CD14-positive monocyte (primary cell): ENCODE data around the gene CSF2RB. TPM values are rescaled to one million over a fixed set of nuclear protein-coding genes. Genes with fewer than 3 reads are reported as not detected.

ENCODE experiments used
- DNase-seq, 3 donors: peaks; one replicate each; pipeline ENCODE4 v3.0.0-alpha.2; 2011 to 2022
- H2AFZ ChIP-seq: 2 replicates; pipeline ENCODE4 v1.6.0; 2012; ENCODE audit warnings: mild to moderate bottlenecking, low read depth, low read length, inconsistent platforms; ENCODE audit not compliant: insufficient read depth, poor library complexity, severe bottlenecking
- H3K27ac ChIP-seq, 2 donors: 1 replicate in 1 of 2; 2 replicates in 1 of 2; pipeline ENCODE4 v1.5.1; 2012 to 2013; ENCODE audit warnings: low read length in 2 of 2, control low read depth in 1 of 2, inconsistent platforms in 1 of 2, low read depth in 1 of 2, mild to moderate bottlenecking in 1 of 2
- H3K27me3 ChIP-seq, 2 donors: one replicate each; pipeline versions ENCODE4 v1.6.0 to v1.6.1; 2011 to 2013; ENCODE audit warnings: low read length in 2 of 2; ENCODE audit not compliant: control insufficient read depth in 2 of 2, insufficient read depth in 2 of 2
- H3K36me3 ChIP-seq, 2 donors: replicated peaks in 1 of 2; 1 replicate in 1 of 2; 2 replicates in 1 of 2; pipeline versions ENCODE4 v1.5.1 to v1.6.1; 2012 to 2013; ENCODE audit warnings: low read length in 2 of 2, control low read depth in 1 of 2, inconsistent platforms in 1 of 2, mild to moderate bottlenecking in 1 of 2; ENCODE audit not compliant: insufficient read depth in 2 of 2, control insufficient read depth in 1 of 2
- H3K4me1 ChIP-seq, 2 donors: 1 replicate in 1 of 2; 2 replicates in 1 of 2; pipeline versions ENCODE4 v1.5.1 to v1.6.1; 2012 to 2013; ENCODE audit warnings: low read length in 2 of 2, control low read depth in 1 of 2, inconsistent platforms in 1 of 2, mild to moderate bottlenecking in 1 of 2, moderate library complexity in 1 of 2; ENCODE audit not compliant: insufficient read depth in 2 of 2, control insufficient read depth in 1 of 2
- H3K4me2 ChIP-seq: replicated peaks from 2 replicates; pipeline ENCODE3; 2012; ENCODE audit warnings: low read length, moderate library complexity, mild to moderate bottlenecking; ENCODE audit not compliant: poor library complexity, severe bottlenecking; ENCODE audit errors: extremely low read depth
- H3K4me3 ChIP-seq, 3 experiments: fragments of 200-600 bp in 1 of 3; sonication (generic) in 1 of 3; replicated peaks in 1 of 3; 1 replicate in 2 of 3; 2 replicates in 1 of 3; pipeline ENCODE4 v1.5.1; 2011 to 2013; ENCODE audit warnings: low read length in 3 of 3, mild to moderate bottlenecking in 3 of 3, control low read depth in 2 of 3, low read depth in 2 of 3, inconsistent platforms in 1 of 3, moderate library complexity in 1 of 3
- H3K79me2 ChIP-seq: 2 replicates; pipeline ENCODE4 v1.6.0; 2012; ENCODE audit warnings: mild to moderate bottlenecking, control low read depth, inconsistent platforms, low read length, moderate library complexity; ENCODE audit not compliant: insufficient read depth
- H3K9ac ChIP-seq: 2 replicates; pipeline ENCODE4 v1.6.0; 2017; ENCODE audit warnings: low read length, mild to moderate bottlenecking; ENCODE audit not compliant: insufficient read depth, poor library complexity, severe bottlenecking
- H3K9me3 ChIP-seq, 2 donors: replicated peaks in 1 of 2; 1 replicate in 1 of 2; 2 replicates in 1 of 2; pipeline versions ENCODE4 v1.5.1 to v1.6.1; 2012 to 2013; ENCODE audit warnings: low read length in 2 of 2, control low read depth in 1 of 2; ENCODE audit not compliant: control insufficient read depth in 1 of 2, insufficient read depth in 1 of 2
- H4K20me1 ChIP-seq: 2 replicates; pipeline ENCODE4 v1.6.0; 2012; ENCODE audit warnings: mild to moderate bottlenecking, low read length, control low read depth, moderate library complexity; ENCODE audit not compliant: insufficient read depth
- H3K27ac Mint-ChIP-seq, 7 donors: one replicate each; pipeline ENCODE4 v1.8.0; 2020; ENCODE audit warnings: mild to moderate bottlenecking in 7 of 7, mixed read lengths in 7 of 7, moderate library complexity in 6 of 7, inconsistent platforms in 2 of 7
- H3K27me3 Mint-ChIP-seq, 3 donors: one replicate each; pipeline ENCODE4 v1.8.0; 2021 to 2022; ENCODE audit warnings: low read depth in 3 of 3, mild to moderate bottlenecking in 3 of 3, mixed read lengths in 3 of 3, moderate library complexity in 3 of 3, inconsistent platforms in 1 of 3
- H3K36me3 Mint-ChIP-seq, 2 donors: one replicate each; pipeline ENCODE4 v1.8.0; 2020; ENCODE audit warnings: mixed read lengths in 2 of 2, inconsistent platforms in 1 of 2, mild to moderate bottlenecking in 1 of 2
- H3K4me1 Mint-ChIP-seq: one replicate; pipeline ENCODE4 v1.8.0; 2020; ENCODE audit warnings: mild to moderate bottlenecking, mixed read lengths
- H3K4me3 Mint-ChIP-seq, 2 donors: one replicate each; pipeline ENCODE4 v1.8.0; 2020; ENCODE audit warnings: mild to moderate bottlenecking in 2 of 2, mixed read lengths in 2 of 2, moderate library complexity in 1 of 2
- H3K9me3 Mint-ChIP-seq, 7 donors: one replicate each; pipeline ENCODE4 v1.8.0; 2020 to 2022; ENCODE audit warnings: mixed read lengths in 7 of 7, mild to moderate bottlenecking in 6 of 7, moderate library complexity in 6 of 7, inconsistent platforms in 2 of 7
- WGBS: methylation state at CpG from one replicate; pipeline ENCODE4 v1.1.5; 2013; ENCODE audit warnings: missing lambda C conversion rate; ENCODE audit not compliant: insufficient coverage; 5-methylcytosine and 5-hydroxymethylcytosine counted together
- intact Hi-C, 2 donors: fragments of 100-400 bp; cut with micrococcal nuclease; formaldehyde crosslinking; loops; one replicate each; pipeline versions ENCODE4 v1.15.0 to v1.15.1; 2023
- polyA plus RNA-seq, 3 donors: library from polyadenylated mRNA; depleted of rRNA in 1 of 3; unstranded in 2 of 3; stranded (reverse) in 1 of 3; fragments of 300-500 nt in 2 of 3; fragments of >200 nt in 1 of 3; fragmentation: Illumina TruSeq in 2 of 3; gene quantifications; 1 replicate in 2 of 3; 2 replicates in 1 of 3; pipeline ENCODE4 v1.2.3, GENCODE V29; 2012 to 2021
- TF ChIP-seq, protein P1 (sequence below): fragments of 200-600 bp; IDR thresholded peaks from one replicate; pipeline ENCODE4 v1.8.0; 2022; ENCODE audit warnings: antibody characterized with exemption, mild to moderate bottlenecking

Gene CSF2RB
- polyA plus RNA-seq, 3 donors = 29.9 to 91.1 (median 52.7) TPM

GRCh38 chr22:36938886-36939285 lies 25.5 kb downstream of the CSF2RB start:
- no peak overlapping the region for H3K27ac Mint-ChIP-seq
- H3K36me3 Mint-ChIP-seq = peaks cover 41 to 49% of the 10 kb centered on the region in 2 donors
- peaks cover 40 to 49% of the 10 kb centered on the region in 2 donors for H3K36me3 ChIP-seq
- no peak overlapping the region for H3K9ac ChIP-seq
- H3K27ac ChIP-seq = no peak overlapping the region
- H3K4me2 ChIP-seq = no peak overlapping the region
- peaks cover 29% of the 10 kb centered on the region for H4K20me1 ChIP-seq
- no peaks in the 10 kb centered on the region for H3K27me3 ChIP-seq
- H3K4me3 ChIP-seq = no peak overlapping the region
- intact Hi-C loops = no loop called here
- H3K9me3 Mint-ChIP-seq = peaks cover 0 to 1% (median 0%) of the 10 kb centered on the region in 7 donors
- WGBS = 98% methylated on average over 13 of the region's 13 CpGs
- no peak for DNase-seq
- no peaks in the 10 kb centered on the region for H3K9me3 ChIP-seq
- no peak overlapping the region for H2AFZ ChIP-seq
- peaks cover 19 to 21% of the 10 kb centered on the region in 2 donors for H3K4me1 ChIP-seq
- H3K27me3 Mint-ChIP-seq = peaks cover 3 to 4% (median 3%) of the 10 kb centered on the region in 3 donors
- no peak overlapping the region for H3K4me3 Mint-ChIP-seq
- peaks cover 17% of the 10 kb centered on the region for H3K4me1 Mint-ChIP-seq
- no peaks in the 10 kb centered on the region for H3K79me2 ChIP-seq
- TF ChIP-seq, protein P1, sequence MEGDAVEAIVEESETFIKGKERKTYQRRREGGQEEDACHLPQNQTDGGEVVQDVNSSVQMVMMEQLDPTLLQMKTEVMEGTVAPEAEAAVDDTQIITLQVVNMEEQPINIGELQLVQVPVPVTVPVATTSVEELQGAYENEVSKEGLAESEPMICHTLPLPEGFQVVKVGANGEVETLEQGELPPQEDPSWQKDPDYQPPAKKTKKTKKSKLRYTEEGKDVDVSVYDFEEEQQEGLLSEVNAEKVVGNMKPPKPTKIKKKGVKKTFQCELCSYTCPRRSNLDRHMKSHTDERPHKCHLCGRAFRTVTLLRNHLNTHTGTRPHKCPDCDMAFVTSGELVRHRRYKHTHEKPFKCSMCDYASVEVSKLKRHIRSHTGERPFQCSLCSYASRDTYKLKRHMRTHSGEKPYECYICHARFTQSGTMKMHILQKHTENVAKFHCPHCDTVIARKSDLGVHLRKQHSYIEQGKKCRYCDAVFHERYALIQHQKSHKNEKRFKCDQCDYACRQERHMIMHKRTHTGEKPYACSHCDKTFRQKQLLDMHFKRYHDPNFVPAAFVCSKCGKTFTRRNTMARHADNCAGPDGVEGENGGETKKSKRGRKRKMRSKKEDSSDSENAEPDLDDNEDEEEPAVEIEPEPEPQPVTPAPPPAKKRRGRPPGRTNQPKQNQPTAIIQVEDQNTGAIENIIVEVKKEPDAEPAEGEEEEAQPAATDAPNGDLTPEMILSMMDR = no peak

DNA sequence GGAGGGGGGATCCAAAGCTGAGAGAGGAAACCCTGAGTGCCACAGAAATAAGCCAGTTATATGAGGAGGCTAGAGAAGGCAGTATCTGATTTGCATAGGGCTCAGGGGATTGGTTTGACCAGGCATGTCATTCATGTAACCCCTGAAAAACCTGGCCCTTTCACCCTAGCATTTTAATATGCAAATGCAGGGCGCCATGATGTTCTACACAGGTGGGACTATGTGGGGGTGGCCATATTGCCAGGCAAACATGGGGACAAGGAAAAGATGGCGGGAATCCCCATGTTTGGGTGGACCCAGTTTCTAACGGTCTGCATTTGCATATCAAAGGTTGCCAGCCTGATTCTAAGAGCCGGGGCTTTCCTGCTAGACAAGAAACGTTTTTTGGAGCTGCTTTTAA lies 27.2 kb downstream of the CSF2RB start:
- Histone ChIP-seq H3K4me3 (no peak overlapping the region), H4K20me1 (peaks cover 14% of the 10 kb centered on the region), H3K27me3 (no peaks in the 10 kb centered on the region), H3K36me3 (peaks cover 22 to 31% of the 10 kb centered on the region in 2 donors), H3K4me2 (no peak overlapping the region), H3K79me2 (no peaks in the 10 kb centered on the region), H2AFZ (no peak overlapping the region), H3K9ac (no peak overlapping the region), H3K27ac (no peak overlapping the region), H3K4me1 (peaks cover 19 to 20% of the 10 kb centered on the region in 2 donors), H3K9me3 (no peaks in the 10 kb centered on the region)
- intact Hi-C loops = no loop called here
- 100% methylated on average over 2 of the region's 5 CpGs for WGBS
- H3K27me3 Mint-ChIP-seq = peaks cover 3 to 4% (median 3%) of the 10 kb centered on the region in 3 donors
- peak overlapping the region in 1 of 7 donors; percentile 31 for H3K27ac Mint-ChIP-seq
- DNase-seq = no peak
- peaks cover 0 to 2% (median 0%) of the 10 kb centered on the region in 7 donors for H3K9me3 Mint-ChIP-seq
- peaks cover 17% of the 10 kb centered on the region for H3K4me1 Mint-ChIP-seq
- H3K4me3 Mint-ChIP-seq = no peak overlapping the region
- TF ChIP-seq, protein P1 = no peak
- H3K36me3 Mint-ChIP-seq = peaks cover 25 to 32% of the 10 kb centered on the region in 2 donors
